Ishikawa (cell line): Measurements from ENCODE around the gene CD101.

Experiments
- CREB1 ChIP-seq: IDR thresholded peaks from 2 replicates; pipeline ENCODE4 v1.6.1; 2012; ENCODE audit warnings: low read depth
- EGR1 ChIP-seq: IDR thresholded peaks from 2 replicates; pipeline ENCODE4 v1.6.1; 2012
- NFIC ChIP-seq: IDR thresholded peaks from 2 replicates; pipeline ENCODE4 v1.6.1; 2012
- RAD21 ChIP-seq: IDR thresholded peaks from 2 replicates; pipeline ENCODE4 v1.6.1; 2012; ENCODE audit warnings: low read depth
- REST ChIP-seq: IDR thresholded peaks from 2 replicates; pipeline ENCODE4 v1.6.1; 2012; ENCODE audit warnings: low read depth, mild to moderate bottlenecking
- TAF1 ChIP-seq: IDR thresholded peaks from 2 replicates; pipeline ENCODE4 v1.6.1; 2012; ENCODE audit warnings: low read depth, mild to moderate bottlenecking
- TEAD4 ChIP-seq: IDR thresholded peaks from 2 replicates; pipeline ENCODE4 v1.6.1; 2012
- YY1 ChIP-seq: IDR thresholded peaks from 2 replicates; pipeline ENCODE4 v1.6.1; 2012; ENCODE audit warnings: low read depth
- TF ChIP-seq, protein P1 (sequence below): IDR thresholded peaks from 2 replicates; pipeline ENCODE4 v1.6.1; 2012

- no peak for TF ChIP-seq YY1
- TF ChIP-seq TAF1: no peak
- TF ChIP-seq, protein P1, sequence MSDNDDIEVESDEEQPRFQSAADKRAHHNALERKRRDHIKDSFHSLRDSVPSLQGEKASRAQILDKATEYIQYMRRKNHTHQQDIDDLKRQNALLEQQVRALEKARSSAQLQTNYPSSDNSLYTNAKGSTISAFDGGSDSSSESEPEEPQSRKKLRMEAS: no peak
- no peak for TF ChIP-seq REST
- no peak for TF ChIP-seq TEAD4
- TF ChIP-seq RAD21: no peak
- no peak for TF ChIP-seq NFIC
- no peak for TF ChIP-seq CREB1
- no peak for TF ChIP-seq EGR1
Measured at GRCh38 chr1:117001254-117001927, at the start of gene CD101.
